B cell (primary cell): ENCODE measurements around the gene BDP1. TPM values are rescaled to one million over a fixed set of nuclear protein-coding genes. Genes with fewer than 3 reads are reported as not detected.

Experiments
- ATAC-seq: fragments of 200-7000 bp; cut with Tn5 transposase; one replicate; pipeline ENCODE4 v1.10.0; 2021; ENCODE audit warnings: low read depth, mild to moderate bottlenecking, moderate number of reproducible peaks, moderate library complexity
- CTCF ChIA-PET: fragments of 350-600 bp; sonication (Branson Sonifier 250); formaldehyde crosslinking; loops from one replicate; lab custom pipeline; 2021; ENCODE audit warnings: antibody characterized with exemption, inconsistent platforms; lab: Charles Lee
- POLR2A ChIA-PET: fragments of 350-600 bp; sonication (Branson Sonifier 250); formaldehyde crosslinking; loops from one replicate; lab custom pipeline; 2021; ENCODE audit warnings: antibody characterized with exemption; lab: Charles Lee
- DNase-seq: peaks from one replicate; pipeline ENCODE4 v3.0.0; 2013
- H2AFZ ChIP-seq: 2 replicates; pipeline ENCODE4 v1.6.1; 2012; ENCODE audit warnings: mild to moderate bottlenecking, low read depth, low read length; ENCODE audit not compliant: insufficient read depth, poor library complexity, severe bottlenecking
- H3K27ac ChIP-seq, 2 donors: 1 replicate in 1 of 2; 2 replicates in 1 of 2; pipeline ENCODE4 v1.5.1; 2012 to 2013; ENCODE audit warnings: low read length in 2 of 2, mild to moderate bottlenecking in 2 of 2, moderate library complexity in 1 of 2
- H3K27me3 ChIP-seq, 4 experiments: fragments of 200-600 bp in 1 of 4; sonication (generic) in 1 of 4; replicated peaks in 1 of 4; 1 replicate in 2 of 4; 2 replicates in 2 of 4; pipeline versions ENCODE4 v1.6.1 to v1.7.0; 2013 to 2016; ENCODE audit warnings: low read length in 3 of 4, mild to moderate bottlenecking in 2 of 4, mixed read lengths in 1 of 4, moderate library complexity in 1 of 4; ENCODE audit not compliant: insufficient read depth in 4 of 4, control insufficient read depth in 3 of 4; ENCODE audit errors: control extremely low read depth in 1 of 4
- H3K36me3 ChIP-seq, 2 experiments: replicated peaks in 1 of 2; 1 replicate in 1 of 2; 2 replicates in 1 of 2; pipeline versions ENCODE4 v1.6.1 to v1.7.1; 2013; ENCODE audit warnings: low read length in 1 of 2; ENCODE audit not compliant: insufficient read depth in 2 of 2, control insufficient read depth in 1 of 2; ENCODE audit errors: control extremely low read depth in 1 of 2, extremely low read depth in 1 of 2
- H3K4me1 ChIP-seq, 2 donors: fragments of 200-600 bp in 1 of 2; sonication (generic) in 1 of 2; 1 replicate in 1 of 2; 2 replicates in 1 of 2; pipeline versions ENCODE4 v1.5.1 to v1.6.1; 2013 to 2017; ENCODE audit warnings: low read length in 2 of 2; ENCODE audit not compliant: control insufficient read depth in 2 of 2, insufficient read depth in 2 of 2
- H3K4me2 ChIP-seq: replicated peaks from 2 replicates; pipeline ENCODE3; 2012; ENCODE audit warnings: mild to moderate bottlenecking, low read depth, low read length; ENCODE audit not compliant: poor library complexity, severe bottlenecking
- H3K4me3 ChIP-seq, 5 experiments: fragments of 200-600 bp in 1 of 5; sonication (generic) in 1 of 5; 1 replicate in 3 of 5; 2 replicates in 2 of 5; pipeline versions ENCODE4 v1.5.1 to v1.7.0; 2011 to 2016; ENCODE audit warnings: low read length in 4 of 5, mild to moderate bottlenecking in 4 of 5, low read depth in 2 of 5, control low read depth in 1 of 5, moderate library complexity in 1 of 5; ENCODE audit not compliant: insufficient read depth in 1 of 5; ENCODE audit errors: control extremely low read depth in 1 of 5, extremely low read depth in 1 of 5
- H3K79me2 ChIP-seq: fragments of 200-600 bp; sonication (generic); one replicate; pipeline ENCODE4 v1.6.0; 2016; ENCODE audit warnings: low read length; ENCODE audit not compliant: control insufficient read depth, insufficient read depth
- H3K9ac ChIP-seq: fragments of 200-600 bp; sonication (generic); 2 replicates; pipeline ENCODE4 v1.6.1; 2017; ENCODE audit warnings: mild to moderate bottlenecking, low read length, moderate library complexity
- H3K9me3 ChIP-seq, 3 donors: one replicate each; pipeline versions ENCODE4 v1.6.1 to v1.7.1; 2013; ENCODE audit warnings: low read length in 2 of 3; ENCODE audit not compliant: control insufficient read depth in 2 of 3, insufficient read depth in 1 of 3; ENCODE audit errors: control extremely low read depth in 1 of 3
- H4K20me1 ChIP-seq: 2 replicates; pipeline ENCODE4 v1.6.0; 2012; ENCODE audit warnings: mild to moderate bottlenecking, low read length; ENCODE audit not compliant: insufficient read depth, control insufficient read depth, poor library complexity, severe bottlenecking
- H3K27ac Mint-ChIP-seq: one replicate; pipeline ENCODE4 v1.8.0; 2021; ENCODE audit warnings: mixed read lengths
- H3K27me3 Mint-ChIP-seq: one replicate; pipeline ENCODE4 v1.8.0; 2021; ENCODE audit warnings: mixed read lengths
- H3K4me1 Mint-ChIP-seq: one replicate; pipeline ENCODE4 v1.8.0; 2021; ENCODE audit warnings: mixed read lengths
- H3K4me3 Mint-ChIP-seq: one replicate; pipeline ENCODE4 v1.8.0; 2021; ENCODE audit warnings: mixed read lengths
- H3K9me3 Mint-ChIP-seq: one replicate; pipeline ENCODE4 v1.8.0; 2022; ENCODE audit warnings: mixed read lengths; ENCODE audit not compliant: insufficient read depth
- CTCF ChIP-seq: fragments of 200-600 bp; IDR thresholded peaks from one replicate; pipeline ENCODE4 v1.8.0; 2022; ENCODE audit warnings: antibody characterized with exemption, mild to moderate bottlenecking
- EZH2 ChIP-seq: IDR thresholded peaks from 2 replicates; pipeline ENCODE4 v1.6.1; 2012; ENCODE audit warnings: borderline replicate concordance, low read depth, mild to moderate bottlenecking, moderate library complexity, low read length; ENCODE audit not compliant: insufficient read depth, poor library complexity, severe bottlenecking
- WGBS: methylation state at CpG from one replicate; pipeline ENCODE4 v1.1.5; 2013; ENCODE audit warnings: missing lambda C conversion rate; ENCODE audit not compliant: insufficient coverage; 5-methylcytosine and 5-hydroxymethylcytosine counted together
- intact Hi-C: fragments of 100-400 bp; cut with micrococcal nuclease; formaldehyde crosslinking; loops from one replicate; pipeline ENCODE4 v1.10.0; 2022
- polyA plus RNA-seq: library from polyadenylated mRNA; depleted of rRNA; stranded (reverse); fragments of >200 nt; gene quantifications from 2 replicates; pipeline ENCODE4 v1.2.3, GENCODE V29; 2012
- total RNA-seq, 2 donors: library from RNA; stranded (reverse); fragments of 120-200 nt in 1 of 2; gene quantifications; 1 replicate in 1 of 2; 2 replicates in 1 of 2; pipeline versions ENCODE4 v1.2.3 to v1.2.4, GENCODE V29; 2013 to 2022

BDP1 gene
- total and polyA plus RNA-seq, 2 donors (not counting 1 experiment from before 2014, with no cell fraction given) = 7.9 to 59.4 TPM

GRCh38 chr5:71454913-71455312 is 538 bp upstream of the BDP1 start:
- Histone ChIP-seq H3K79me2 (peaks cover 49% of the 10 kb centered on the region), H2AFZ (peak overlapping the region; percentile 85), H3K27me3 (peaks cover 0 to 13% (median 7%) of the 10 kb centered on the region in 4 experiments), H3K4me1 (peaks cover 17% of the 10 kb centered on the region in 2 donors), H4K20me1 (peaks cover 6% of the 10 kb centered on the region), H3K9me3 (no peaks in the 10 kb centered on the region), H3K27ac (peak overlapping the region; percentile 87 to 92), H3K36me3 (peaks cover 8 to 16% of the 10 kb centered on the region in 2 experiments), H3K9ac (peak overlapping the region; percentile 96), H3K4me2 (peak overlapping the region; percentile 86), H3K4me3 (peak overlapping the region in 3 of 5 experiments; percentile 87 to 99 (median 90))
- CTCF ChIA-PET = interaction anchor here (1.2 kb wide), 1 partner anchor 20 kb away, joined by 3 read pairs; no protein-coding TSS in a partner anchor
- POLR2A ChIA-PET = interaction anchor here (0.8 kb wide), 1 partner anchor 133 kb away, joined by 9 read pairs; no protein-coding TSS in a partner anchor
- Mint-ChIP-seq H3K27me3 (peaks cover 7% of the 10 kb centered on the region), H3K27ac (peak overlapping the region; percentile 97), H3K4me3 (peak overlapping the region; percentile 94), H3K9me3 (no peaks in the 10 kb centered on the region), H3K4me1 (peaks cover 24% of the 10 kb centered on the region)
- WGBS = 73% methylated on average over 19 of the region's 19 CpGs
- intact Hi-C loops = loop anchor here (1.0 to 10.0 kb wide), 3 partner anchors 132 to 1362 kb away; partner anchors contain the start of genes MCCC2 and TNPO1
- TF ChIP-seq CTCF = no peak
- no peak for TF ChIP-seq EZH2
- no peak for ATAC-seq
- DNase-seq = no peak

GRCh38 chr5:71456362-71456743 is 902 bp downstream of the BDP1 start:
- Histone ChIP-seq H4K20me1 (peaks cover 12% of the 10 kb centered on the region), H3K36me3 (peaks cover 8 to 20% of the 10 kb centered on the region in 2 experiments), H3K4me3 (peak overlapping the region; percentile 71 to 99 (median 90)), H3K9me3 (no peaks in the 10 kb centered on the region), H3K4me2 (peak overlapping the region; percentile 86), H3K27me3 (peaks cover 0 to 7% (median 4%) of the 10 kb centered on the region in 4 experiments), H3K4me1 (peaks cover 17% of the 10 kb centered on the region in 2 donors), H3K9ac (peak overlapping the region; percentile 96), H3K27ac (peak overlapping the region in 1 of 2 donors; percentile 92), H2AFZ (peak overlapping the region; percentile 85), H3K79me2 (peaks cover 60% of the 10 kb centered on the region)
- POLR2A ChIA-PET = no interaction called here
- Mint-ChIP-seq H3K27me3 (peaks cover 7% of the 10 kb centered on the region), H3K27ac (peak overlapping the region; percentile 97), H3K4me3 (peak overlapping the region; percentile 94), H3K4me1 (peaks cover 24% of the 10 kb centered on the region), H3K9me3 (no peaks in the 10 kb centered on the region)
- no peak for ATAC-seq
- CTCF ChIA-PET = no interaction called here
- intact Hi-C loops = loop anchor here (5.0 to 10.0 kb wide), 2 partner anchors 848 to 1361 kb away; partner anchors contain the start of gene TNPO1
- no peak for DNase-seq
- TF ChIP-seq CTCF (no peak), EZH2 (no peak)
- WGBS = 0% methylated on average over 1 of the region's 4 CpGs
